ENCODE measurements around the gene FKBP9. TPM values are rescaled to one million over a fixed set of nuclear protein-coding genes. Genes with fewer than 3 reads are reported as not detected.

The FKBP9 gene
- total and polyA plus RNA-seq, 2 donors (not counting 3 experiments of a cell fraction or from before 2014, with no cell fraction given) = 88.7 to 124 TPM

DNA sequence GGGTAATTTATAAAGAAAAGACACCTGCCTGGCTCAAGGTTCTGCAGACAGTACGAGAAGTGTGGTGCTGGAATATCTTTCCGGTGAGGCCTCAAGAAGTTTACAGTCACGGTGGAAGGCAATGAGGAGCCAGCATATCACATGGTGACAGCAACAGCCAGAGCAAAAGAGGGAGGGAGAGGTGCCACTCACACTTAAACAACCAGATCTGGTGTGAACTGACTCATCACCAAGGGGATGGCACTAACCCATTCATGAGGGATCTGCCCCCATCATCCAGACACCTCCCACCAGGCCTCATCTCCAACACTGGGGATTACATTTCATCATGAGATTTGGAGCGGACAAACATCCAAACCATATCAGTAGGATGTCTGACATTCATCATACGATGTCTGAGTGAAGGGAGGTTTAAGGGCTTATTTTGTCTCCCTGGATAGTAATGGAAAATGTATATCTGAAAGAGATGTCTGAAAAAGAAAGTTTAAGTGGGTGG lies 42.2 kb upstream of the FKBP9 start:
- Histone ChIP-seq H3K4me1 (ENCODE audit: control insufficient read depth, extremely low read depth, insufficient read depth, low read length) (no peaks in the 10 kb centered on the region), H2AFZ (ENCODE audit: low read depth, low read length) (no peak overlapping the region), H3K9me3 (replicated peaks; ENCODE audit: control insufficient read depth, insufficient read depth, low read length) (no peaks in the 10 kb centered on the region), H3K27me3 (ENCODE audit: control insufficient read depth in 2 of 2, insufficient read depth in 2 of 2, low read length in 2 of 2) (no peaks in the 10 kb centered on the region), H3K4me2 (ENCODE audit: insufficient read depth, low read length) (no peak overlapping the region), H3K9me1 (replicated peaks; ENCODE audit: control insufficient read depth, extremely low read depth, insufficient read depth, low read length) (no peaks in the 10 kb centered on the region), H3K79me2 (ENCODE audit: control insufficient read depth, insufficient read depth, low read length) (no peaks in the 10 kb centered on the region), H3K4me3 (replicated peaks in 1 of 3; ENCODE audit: insufficient read depth in 1 of 3, low read depth in 1 of 3, low read length in 3 of 3) (no peak overlapping the region), H3K36me3 (ENCODE audit: control insufficient read depth in 2 of 2, extremely low read depth in 1 of 2, insufficient read depth in 2 of 2, low read length in 2 of 2) (peaks cover 2 to 11% of the 10 kb centered on the region in 2 experiments), H3K9ac (replicated peaks; ENCODE audit: extremely low read depth, insufficient read depth, low read length) (no peak overlapping the region), H4K20me1 (replicated peaks; ENCODE audit: control insufficient read depth, extremely low read depth, insufficient read depth, low read length) (no peaks in the 10 kb centered on the region), H3K27ac (ENCODE audit: insufficient read depth, low read depth, low read length) (no peak overlapping the region)
- TF ChIP-seq JUN (IDR thresholded peaks at IDR 0.05; ENCODE audit: borderline replicate concordance, insufficient read depth, insufficient read length, low read depth) (no peak), POLR2AphosphoS5 (IDR thresholded peaks at IDR 0.05; ENCODE audit: insufficient read depth, low read depth, low read length) (no peak), GATA2 (IDR thresholded peaks at IDR 0.05; ENCODE audit: insufficient read depth, insufficient read length, low read depth, low read length) (no peak), POLR2A (IDR thresholded peaks at IDR 0.05; ENCODE audit: low read depth, low read length) (no peak), EZH2 (IDR thresholded peaks at IDR 0.05; ENCODE audit: borderline replicate concordance, low read depth, low read length, severe bottlenecking) (no peak), FOS (IDR thresholded peaks at IDR 0.05; ENCODE audit: borderline replicate concordance, insufficient read depth, low read length) (no peak), MYC (IDR thresholded peaks at IDR 0.05; ENCODE audit: low read depth, low read length) (no peak)
- TF ChIP-seq, protein P1, sequence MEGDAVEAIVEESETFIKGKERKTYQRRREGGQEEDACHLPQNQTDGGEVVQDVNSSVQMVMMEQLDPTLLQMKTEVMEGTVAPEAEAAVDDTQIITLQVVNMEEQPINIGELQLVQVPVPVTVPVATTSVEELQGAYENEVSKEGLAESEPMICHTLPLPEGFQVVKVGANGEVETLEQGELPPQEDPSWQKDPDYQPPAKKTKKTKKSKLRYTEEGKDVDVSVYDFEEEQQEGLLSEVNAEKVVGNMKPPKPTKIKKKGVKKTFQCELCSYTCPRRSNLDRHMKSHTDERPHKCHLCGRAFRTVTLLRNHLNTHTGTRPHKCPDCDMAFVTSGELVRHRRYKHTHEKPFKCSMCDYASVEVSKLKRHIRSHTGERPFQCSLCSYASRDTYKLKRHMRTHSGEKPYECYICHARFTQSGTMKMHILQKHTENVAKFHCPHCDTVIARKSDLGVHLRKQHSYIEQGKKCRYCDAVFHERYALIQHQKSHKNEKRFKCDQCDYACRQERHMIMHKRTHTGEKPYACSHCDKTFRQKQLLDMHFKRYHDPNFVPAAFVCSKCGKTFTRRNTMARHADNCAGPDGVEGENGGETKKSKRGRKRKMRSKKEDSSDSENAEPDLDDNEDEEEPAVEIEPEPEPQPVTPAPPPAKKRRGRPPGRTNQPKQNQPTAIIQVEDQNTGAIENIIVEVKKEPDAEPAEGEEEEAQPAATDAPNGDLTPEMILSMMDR (IDR thresholded peaks at IDR 0.05; ENCODE audit: extremely low read depth in 1 of 2, insufficient read depth in 1 of 2, low read depth in 1 of 2, low read length in 2 of 2) = no peak
- TF ChIP-seq, protein P2, sequence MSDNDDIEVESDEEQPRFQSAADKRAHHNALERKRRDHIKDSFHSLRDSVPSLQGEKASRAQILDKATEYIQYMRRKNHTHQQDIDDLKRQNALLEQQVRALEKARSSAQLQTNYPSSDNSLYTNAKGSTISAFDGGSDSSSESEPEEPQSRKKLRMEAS (IDR thresholded peaks at IDR 0.05; ENCODE audit: insufficient read depth, insufficient read length) = no peak
- DNase-seq (ENCODE audit: low read depth, low spot score) = no peak
- dilution Hi-C loops (cut with MboI; ENCODE audit: extremely low pct_ligation_motif_present, low sequenced_read_pairs) (no loop called here), intact Hi-C loops (cut with micrococcal nuclease) (no loop called here)
- FAIRE-seq = no peak
- no TSS peak for BruUV-seq (replicated peaks)
- POLR2A ChIA-PET = no interaction called here
- CTCF ChIA-PET = interaction anchor here (1.3 kb wide), 1 partner anchor 115 kb away, joined by 3 read pairs; no protein-coding TSS in a partner anchor

All from endothelial cell of umbilical vein (primary cell).